Stimulated activated CD4-positive, alpha-beta T cell treated with anti-CD3 and anti-CD28 coated beads, Interleukin-15, amount 100 ng/mL, for 48 hours (primary cell): ENCODE measurements around the gene ADARB2.

Experiments
- DNase-seq, 2 donors: peaks; one replicate each; pipeline ENCODE4 v3.0.0-alpha.2; 2020; ENCODE audit warnings: low read depth in 2 of 2

ADARB2 gene

DNA sequence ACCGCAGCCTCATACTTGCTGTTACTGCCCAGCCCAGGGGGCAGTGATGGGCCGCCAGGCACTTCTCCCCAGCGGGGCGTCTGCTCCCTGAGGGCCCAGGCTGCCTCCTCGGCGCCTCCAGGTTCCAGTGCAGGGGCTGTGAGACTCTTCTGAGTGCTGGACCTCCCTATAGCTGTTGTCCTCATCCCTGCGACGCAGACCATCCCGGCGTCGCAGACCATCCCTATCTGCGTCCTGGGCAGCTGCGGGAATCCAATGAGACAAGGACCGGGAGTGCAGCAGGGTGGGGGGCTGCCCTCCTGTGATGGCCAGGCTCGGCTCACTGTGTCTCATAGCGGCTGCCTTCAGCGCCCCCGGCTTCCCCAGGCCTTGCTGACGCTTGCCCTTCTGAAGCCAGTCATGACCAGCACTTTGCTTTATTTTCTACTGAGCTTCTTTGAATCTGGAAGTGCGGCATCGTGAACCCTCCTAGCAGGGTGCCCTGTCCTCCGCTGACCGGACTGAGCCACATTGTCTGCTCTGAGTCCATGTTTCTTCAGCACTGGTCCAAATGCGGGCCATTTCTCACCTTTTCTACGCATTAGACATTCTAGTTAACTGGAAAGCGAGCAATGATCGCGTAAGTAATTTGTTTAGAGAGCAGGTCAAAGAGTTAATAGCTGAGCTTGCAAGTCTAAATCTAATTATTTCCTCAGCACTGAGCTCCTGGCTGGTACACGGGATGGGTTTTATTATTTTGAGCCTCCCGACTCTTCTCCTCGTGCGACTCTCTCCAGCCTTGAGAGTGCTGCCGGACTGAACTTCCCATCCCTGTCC lies 341.6 kb downstream of the ADARB2 start:
- DNase-seq, result no peak

DNA sequence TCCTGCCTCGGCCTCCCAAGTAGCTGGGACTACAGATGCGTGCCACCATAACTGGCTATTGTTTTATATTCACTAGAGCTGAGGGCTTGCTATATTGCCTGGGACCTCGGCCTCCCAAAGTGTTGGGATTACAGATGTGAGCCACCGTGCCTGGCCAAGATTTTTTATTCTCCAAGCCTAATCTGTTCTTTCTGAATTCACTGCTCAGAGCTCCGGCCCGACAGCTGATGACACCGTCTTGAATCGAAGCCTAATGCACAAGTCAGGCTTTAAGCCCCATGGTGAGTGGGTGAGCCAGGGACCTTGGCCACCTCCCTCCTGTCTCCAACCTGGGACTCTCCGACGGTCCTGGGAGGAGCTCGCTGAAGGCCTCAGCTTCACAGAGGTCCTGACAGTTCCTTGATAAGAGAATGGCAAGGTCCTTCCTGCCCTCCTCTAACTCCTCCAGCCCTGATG lies 342.3 kb downstream of the ADARB2 start:
- no peak for DNase-seq

GRCh38 chr10:1394155-1394912 lies 343.0 kb downstream of the ADARB2 start:
- DNase-seq, result no peak

DNA sequence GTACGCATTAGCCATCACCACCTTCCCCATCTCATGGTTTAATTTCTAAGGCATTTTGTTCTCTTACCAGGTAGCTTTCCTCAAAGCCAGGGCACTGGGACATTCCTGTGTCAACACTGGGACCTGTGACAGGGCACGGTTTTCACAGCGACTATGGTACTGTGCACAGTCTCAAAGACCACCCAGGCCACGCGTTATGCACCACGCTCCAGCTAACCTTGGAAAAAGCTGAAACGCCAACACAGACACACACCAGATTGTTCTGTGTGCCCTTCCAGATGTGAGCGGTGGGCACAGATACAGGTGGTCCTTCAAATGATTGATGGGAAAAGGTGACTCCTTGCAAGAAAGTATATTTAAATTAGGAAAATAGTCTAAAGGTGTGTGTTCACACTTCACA lies 343.8 kb downstream of the ADARB2 start:
- DNase-seq, result no peak

GRCh38 chr10:1392127-1392526 lies 345.2 kb downstream of the ADARB2 start:
- DNase-seq, result no peak

- DNase-seq, result no peak
These were observed 347.1 kb downstream of the ADARB2 start for GRCh38 chr10:1390200-1390599.

DNA sequence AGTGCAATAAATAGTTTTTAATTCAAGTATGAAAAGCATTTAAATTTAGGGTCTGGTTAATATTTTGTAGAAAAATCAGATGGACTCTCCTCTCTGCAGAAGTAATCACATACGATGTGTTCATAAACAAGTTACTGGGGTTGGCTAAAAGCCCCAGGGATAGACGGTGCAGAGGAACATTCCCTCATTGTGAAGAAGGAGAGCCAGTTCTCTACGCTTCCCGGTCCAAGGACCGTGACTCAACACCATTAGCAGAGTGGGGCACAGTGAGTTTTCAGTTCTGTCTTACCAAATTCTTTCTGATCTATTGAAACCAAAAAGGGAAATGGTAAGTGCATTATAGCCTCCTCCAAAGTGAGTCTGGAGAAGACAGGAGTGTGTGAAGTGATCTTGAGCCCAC lies 353.3 kb downstream of the ADARB2 start:
- DNase-seq, result no peak

- no peak for DNase-seq
These were observed 354.6 kb downstream of the ADARB2 start for GRCh38 chr10:1382711-1383110.

DNA sequence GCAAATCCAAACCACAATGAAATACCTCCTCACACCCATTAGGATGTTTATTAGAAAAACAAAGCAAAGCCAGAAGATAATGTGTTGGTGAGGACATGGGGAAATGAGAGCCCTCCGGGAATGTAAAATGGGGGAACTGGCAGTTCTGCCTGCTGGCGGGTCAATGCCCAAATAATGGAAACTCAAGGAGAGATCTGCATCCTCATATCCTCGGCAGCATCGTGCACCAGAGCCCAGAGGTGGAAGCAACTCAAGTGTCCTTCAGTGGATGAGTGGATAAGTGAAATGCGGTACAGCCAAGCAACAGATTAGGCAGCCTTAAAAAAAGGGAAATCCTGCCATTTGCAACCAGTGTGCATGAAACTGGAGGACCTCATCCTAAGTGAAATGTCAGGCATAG lies 356.0 kb downstream of the ADARB2 start:
- no peak for DNase-seq

- DNase-seq, result no peak
These were observed 357.1 kb downstream of the ADARB2 start for GRCh38 chr10:1380088-1380671.

- no peak for DNase-seq
These were observed 357.7 kb downstream of the ADARB2 start for GRCh38 chr10:1379601-1380000.

DNA sequence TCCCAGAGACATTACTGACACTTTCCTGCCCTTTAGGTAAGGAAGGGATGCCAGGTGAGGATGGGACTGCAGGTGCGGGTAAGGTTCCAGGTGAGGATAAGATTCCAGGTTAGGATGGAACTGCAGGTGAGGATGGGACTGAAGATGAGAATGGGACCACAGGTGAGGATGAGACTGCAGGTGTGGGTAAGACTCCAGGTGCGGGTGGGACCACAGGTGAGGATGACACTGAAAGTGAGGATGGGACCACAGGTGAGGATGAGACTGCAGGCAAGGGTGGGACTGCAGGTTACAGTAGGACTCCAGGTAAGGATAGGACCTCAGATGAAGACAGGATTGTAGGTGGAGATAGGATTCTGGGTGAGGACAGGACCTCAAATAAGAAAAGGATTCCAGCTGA lies 358.9 kb downstream of the ADARB2 start:
- DNase-seq, result no peak

DNA sequence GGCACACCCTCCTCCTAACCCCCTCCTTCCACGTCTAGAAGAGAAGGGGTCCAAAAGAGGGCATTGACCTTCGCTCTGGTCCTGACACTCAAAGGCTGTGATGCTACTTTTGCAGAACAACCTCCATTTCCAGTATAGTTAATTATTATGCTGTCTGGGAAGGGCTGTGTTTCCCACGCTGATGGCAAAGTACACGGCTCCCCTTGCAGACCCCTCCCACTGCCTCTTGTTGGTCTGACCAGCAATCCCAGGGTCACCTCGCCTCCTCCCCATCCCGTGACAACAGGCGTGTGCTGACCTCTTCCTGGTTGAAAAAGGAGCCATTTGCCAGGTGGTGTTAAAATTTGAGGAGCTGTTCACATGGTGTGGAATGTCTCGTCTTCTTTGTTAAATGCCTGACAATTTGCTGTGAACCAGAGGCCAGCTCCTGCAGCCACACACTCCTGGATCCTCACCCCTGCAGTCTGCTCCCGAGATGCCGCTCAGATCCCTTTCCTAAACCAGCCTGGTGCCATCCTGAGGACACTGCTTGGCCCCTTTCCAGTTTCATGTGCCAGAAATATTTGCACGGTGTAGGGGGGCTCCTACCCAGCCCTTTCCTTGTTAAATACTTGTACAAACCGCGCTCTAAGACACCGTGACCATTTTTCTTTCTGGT lies 359.5 kb downstream of the ADARB2 start:
- no peak for DNase-seq

DNA sequence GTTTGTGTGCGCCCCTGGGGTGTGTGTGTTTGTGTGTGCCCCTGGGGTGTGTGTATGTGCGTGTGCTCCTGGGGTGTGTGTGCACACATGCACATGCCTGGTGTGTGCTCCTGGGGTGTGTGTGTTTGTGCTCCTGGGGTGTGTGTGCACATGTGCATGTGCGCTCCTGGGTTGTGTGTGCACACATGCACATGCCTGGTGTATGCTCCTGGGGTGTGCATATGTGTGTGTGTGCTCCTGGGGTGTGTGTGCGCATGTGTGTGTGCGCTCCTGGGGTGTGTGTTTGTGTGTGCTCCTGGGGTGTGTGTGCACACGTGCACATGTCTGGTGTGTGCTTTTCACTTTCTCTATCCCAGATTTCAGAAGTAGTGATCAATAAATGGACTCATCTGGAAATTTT lies 360.1 kb downstream of the ADARB2 start:
- no peak for DNase-seq

GRCh38 chr10:1376384-1376945 lies 360.9 kb downstream of the ADARB2 start:
- DNase-seq, result no peak

- DNase-seq, result no peak
These were observed 361.8 kb downstream of the ADARB2 start for GRCh38 chr10:1375346-1376170.

- no peak for DNase-seq
These were observed 362.6 kb downstream of the ADARB2 start for GRCh38 chr10:1374511-1375345.

DNA sequence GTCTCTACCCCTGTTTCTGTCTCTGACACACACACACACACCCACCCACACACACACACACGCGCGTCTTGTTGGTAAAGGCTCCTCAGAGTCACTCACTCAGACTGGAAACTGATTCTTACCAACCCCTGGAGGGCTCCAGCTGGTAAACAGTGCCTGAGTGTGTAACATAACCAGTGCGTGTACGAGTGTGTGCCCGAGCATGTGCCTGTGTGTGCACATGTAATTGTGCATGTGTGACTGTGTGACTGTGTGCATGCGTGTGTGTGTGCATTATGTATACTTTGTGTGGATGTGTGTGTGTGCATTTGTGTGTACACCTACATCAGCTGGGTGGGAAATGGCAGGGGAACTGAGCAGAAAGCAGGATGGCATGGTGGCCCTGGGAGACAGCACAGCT lies 364.0 kb downstream of the ADARB2 start:
- DNase-seq, result no peak

GRCh38 chr10:1372212-1372611 lies 365.1 kb downstream of the ADARB2 start:
- no peak for DNase-seq

DNA sequence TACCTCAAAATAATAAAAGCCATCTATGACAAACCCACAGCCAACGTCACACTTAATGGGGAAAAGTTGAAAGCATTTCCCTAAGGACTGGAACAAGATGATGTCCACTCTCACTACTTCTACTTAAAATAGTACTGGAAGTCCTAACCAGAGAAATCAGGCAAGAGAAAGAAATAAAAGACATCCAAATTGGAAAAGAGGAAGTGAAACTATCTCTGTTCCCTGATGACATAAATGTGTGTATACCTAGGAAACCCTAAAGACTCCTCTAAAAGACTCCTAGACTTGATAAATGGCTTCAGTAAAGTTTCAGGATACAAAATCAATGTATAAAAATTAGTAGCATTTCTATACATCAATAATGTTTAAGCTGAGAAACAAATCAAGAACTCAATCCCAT lies 367.0 kb downstream of the ADARB2 start:
- no peak for DNase-seq
